Ectodermal cell (in vitro differentiated cells): Measurements from ENCODE around the gene AFM.

Experiments
- H3K27ac ChIP-seq: 2 replicates; pipeline ENCODE4 v1.7.0; 2013; ENCODE audit warnings: mild to moderate bottlenecking, low read depth, low read length; ENCODE audit not compliant: insufficient read depth, poor library complexity, severe bottlenecking
- H3K27me3 ChIP-seq: 2 replicates; pipeline ENCODE4 v1.7.0; 2013; ENCODE audit warnings: mild to moderate bottlenecking, low read length; ENCODE audit not compliant: insufficient read depth, control insufficient read depth, poor library complexity, severe bottlenecking
- H3K36me3 ChIP-seq: one replicate; pipeline ENCODE4 v1.7.0; 2013; ENCODE audit warnings: low read length; ENCODE audit not compliant: control insufficient read depth, insufficient read depth
- H3K4me1 ChIP-seq: one replicate; pipeline ENCODE4 v1.7.0; 2013; ENCODE audit warnings: low read length; ENCODE audit not compliant: control insufficient read depth, insufficient read depth
- H3K4me3 ChIP-seq: 2 replicates; pipeline ENCODE4 v1.7.0; 2013; ENCODE audit warnings: low read depth, low read length, control low read depth; ENCODE audit not compliant: insufficient read depth
- H3K9me3 ChIP-seq: 2 replicates; pipeline ENCODE4 v1.7.0; 2013; ENCODE audit warnings: mild to moderate bottlenecking, low read length, moderate library complexity; ENCODE audit not compliant: control insufficient read depth
- WGBS, 2 experiments: methylation state at CpG; one replicate each; pipeline ENCODE4 v1.1.7; 2013; ENCODE audit warnings: missing lambda C conversion rate in 2 of 2; 5-methylcytosine and 5-hydroxymethylcytosine counted together

AFM gene

GRCh38 chr4:73448448-73449203 is 32.9 kb upstream of the AFM start:
- Histone ChIP-seq H3K27me3 (peaks cover 10% of the 10 kb centered on the region), H3K27ac (no peak overlapping the region), H3K9me3 (no peaks in the 10 kb centered on the region), H3K4me3 (no peak overlapping the region), H3K36me3 (no peaks in the 10 kb centered on the region), H3K4me1 (peaks cover 6% of the 10 kb centered on the region)
- 92 to 94% methylated on average over 3 to 4 of the region's 4 CpGs for WGBS, 2 experiments

GRCh38 chr4:73450398-73451004 is 31.0 kb upstream of the AFM start:
- Histone ChIP-seq H3K9me3 (no peaks in the 10 kb centered on the region), H3K27ac (peak overlapping the region; percentile 11), H3K4me3 (no peak overlapping the region), H3K4me1 (peaks cover 6% of the 10 kb centered on the region), H3K36me3 (no peaks in the 10 kb centered on the region), H3K27me3 (peaks cover 10% of the 10 kb centered on the region)
- 21 to 28% methylated on average over 9 of the region's 9 CpGs for WGBS, 2 experiments

GRCh38 chr4:73451404-73451803 is 30.1 kb upstream of the AFM start:
- peaks cover 6% of the 10 kb centered on the region for H3K4me1 ChIP-seq
- H3K27ac ChIP-seq: no peak overlapping the region
- no peaks in the 10 kb centered on the region for H3K9me3 ChIP-seq
- H3K4me3 ChIP-seq: no peak overlapping the region
- 0% methylated on average over 2 to 3 of the region's 3 CpGs for WGBS, 2 experiments
- no peaks in the 10 kb centered on the region for H3K36me3 ChIP-seq
- H3K27me3 ChIP-seq: peaks cover 10% of the 10 kb centered on the region

- 84 to 87% methylated on average over 4 of the region's 4 CpGs for WGBS, 2 experiments
These were observed 29.4 kb upstream of the AFM start for GRCh38 chr4:73451981-73452747.

GRCh38 chr4:73452953-73453700 is 28.4 kb upstream of the AFM start:
- WGBS, 2 experiments: 72% methylated on average over 2 of the region's 2 CpGs
- H3K27me3 ChIP-seq: peaks cover 10% of the 10 kb centered on the region
- no peaks in the 10 kb centered on the region for H3K9me3 ChIP-seq
- peaks cover 6% of the 10 kb centered on the region for H3K4me1 ChIP-seq
- no peak overlapping the region for H3K27ac ChIP-seq
- H3K4me3 ChIP-seq: no peak overlapping the region
- H3K36me3 ChIP-seq: no peaks in the 10 kb centered on the region

More at GRCh38 chr4:73451981-73452747, 29.4 kb upstream of the AFM start:
- Histone ChIP-seq H3K9me3 (no peaks in the 10 kb centered on the region), H3K4me3 (no peak overlapping the region), H3K4me1 (peaks cover 6% of the 10 kb centered on the region), H3K27me3 (peaks cover 10% of the 10 kb centered on the region), H3K27ac (no peak overlapping the region), H3K36me3 (no peaks in the 10 kb centered on the region)

GRCh38 chr4:73453701-73454005 is 27.9 kb upstream of the AFM start:
- H3K4me1 ChIP-seq: peaks cover 6% of the 10 kb centered on the region
- no peak overlapping the region for H3K4me3 ChIP-seq
- H3K9me3 ChIP-seq: no peaks in the 10 kb centered on the region
- H3K27ac ChIP-seq: no peak overlapping the region
- H3K27me3 ChIP-seq: peaks cover 10% of the 10 kb centered on the region
- H3K36me3 ChIP-seq: no peaks in the 10 kb centered on the region

- Histone ChIP-seq H3K9me3 (no peaks in the 10 kb centered on the region), H3K4me1 (peaks cover 6% of the 10 kb centered on the region), H3K27me3 (peaks cover 10% of the 10 kb centered on the region), H3K4me3 (no peak overlapping the region), H3K27ac (no peak overlapping the region), H3K36me3 (no peaks in the 10 kb centered on the region)
- 94 to 100% methylated on average over 1 to 2 of the region's 3 CpGs for whole genome bisulfite sequencing, 2 experiments
These were observed 26.6 kb upstream of the AFM start for GRCh38 chr4:73454920-73455319.

- no peaks in the 10 kb centered on the region for H3K9me3 ChIP-seq
- peaks cover 10% of the 10 kb centered on the region for H3K27me3 ChIP-seq
- WGBS, 2 experiments: 89 to 96% methylated on average over 4 of the region's 5 CpGs
These were observed 25.1 kb upstream of the AFM start for GRCh38 chr4:73456177-73457022.

GRCh38 chr4:73458184-73459047 is 23.1 kb upstream of the AFM start:
- Histone ChIP-seq H3K27ac (no peak overlapping the region), H3K36me3 (no peaks in the 10 kb centered on the region), H3K4me1 (no peaks in the 10 kb centered on the region), H3K27me3 (no peaks in the 10 kb centered on the region), H3K9me3 (no peaks in the 10 kb centered on the region), H3K4me3 (no peak overlapping the region)
- 88 to 98% methylated on average over 3 to 4 of the region's 4 CpGs for WGBS, 2 experiments

More at GRCh38 chr4:73456177-73457022, 25.1 kb upstream of the AFM start:
- Histone ChIP-seq H3K36me3 (no peaks in the 10 kb centered on the region), H3K4me1 (no peaks in the 10 kb centered on the region), H3K27ac (no peak overlapping the region), H3K4me3 (no peak overlapping the region)
